ENCODE results near the gene HOXC4.

The HOXC4 gene

DNA sequence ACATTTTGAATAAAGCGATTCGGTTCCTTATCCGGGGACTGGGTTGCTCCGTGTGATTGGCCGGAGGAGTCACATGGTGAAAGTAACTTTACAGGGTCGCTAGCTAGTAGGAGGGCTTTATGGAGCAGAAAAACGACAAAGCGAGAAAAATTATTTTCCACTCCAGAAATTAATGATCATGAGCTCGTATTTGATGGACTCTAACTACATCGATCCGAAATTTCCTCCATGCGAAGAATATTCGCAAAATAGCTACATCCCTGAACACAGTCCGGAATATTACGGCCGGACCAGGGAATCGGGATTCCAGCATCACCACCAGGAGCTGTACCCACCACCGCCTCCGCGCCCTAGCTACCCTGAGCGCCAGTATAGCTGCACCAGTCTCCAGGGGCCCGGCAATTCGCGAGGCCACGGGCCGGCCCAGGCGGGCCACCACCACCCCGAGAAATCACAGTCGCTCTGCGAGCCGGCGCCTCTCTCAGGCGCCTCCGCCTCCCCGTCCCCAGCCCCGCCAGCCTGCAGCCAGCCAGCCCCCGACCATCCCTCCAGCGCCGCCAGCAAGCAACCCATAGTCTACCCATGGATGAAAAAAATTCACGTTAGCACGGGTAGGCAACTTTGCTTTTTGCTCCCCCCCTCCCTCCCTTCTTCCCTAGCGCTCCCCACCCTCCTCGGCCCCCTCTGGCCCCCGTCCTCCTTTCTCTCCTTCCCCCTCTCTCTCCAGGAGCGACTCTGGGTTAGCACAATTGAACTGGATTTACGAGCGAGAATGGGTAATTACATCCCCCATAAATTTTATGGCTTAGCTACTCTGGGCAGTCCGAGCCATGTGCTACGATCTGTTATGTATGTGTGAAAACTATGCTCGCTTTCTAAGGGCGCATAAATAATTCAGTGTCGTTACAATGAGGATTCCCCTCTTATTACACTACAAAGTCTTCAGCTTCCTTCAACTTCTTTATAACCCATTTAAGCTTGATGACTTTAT lies at the start of gene HOXC4:
TSS of gene HOXC4 (plus strand) at position 85 of the 991 bp plus-strand sequence. CDS start at position 173, 88 bp downstream.
- DNase-seq (ENCODE audit: insufficient read length, low spot score) (peak; percentile 70), FAIRE-seq (peak; percentile 69)
- TF ChIP-seq, protein P1, sequence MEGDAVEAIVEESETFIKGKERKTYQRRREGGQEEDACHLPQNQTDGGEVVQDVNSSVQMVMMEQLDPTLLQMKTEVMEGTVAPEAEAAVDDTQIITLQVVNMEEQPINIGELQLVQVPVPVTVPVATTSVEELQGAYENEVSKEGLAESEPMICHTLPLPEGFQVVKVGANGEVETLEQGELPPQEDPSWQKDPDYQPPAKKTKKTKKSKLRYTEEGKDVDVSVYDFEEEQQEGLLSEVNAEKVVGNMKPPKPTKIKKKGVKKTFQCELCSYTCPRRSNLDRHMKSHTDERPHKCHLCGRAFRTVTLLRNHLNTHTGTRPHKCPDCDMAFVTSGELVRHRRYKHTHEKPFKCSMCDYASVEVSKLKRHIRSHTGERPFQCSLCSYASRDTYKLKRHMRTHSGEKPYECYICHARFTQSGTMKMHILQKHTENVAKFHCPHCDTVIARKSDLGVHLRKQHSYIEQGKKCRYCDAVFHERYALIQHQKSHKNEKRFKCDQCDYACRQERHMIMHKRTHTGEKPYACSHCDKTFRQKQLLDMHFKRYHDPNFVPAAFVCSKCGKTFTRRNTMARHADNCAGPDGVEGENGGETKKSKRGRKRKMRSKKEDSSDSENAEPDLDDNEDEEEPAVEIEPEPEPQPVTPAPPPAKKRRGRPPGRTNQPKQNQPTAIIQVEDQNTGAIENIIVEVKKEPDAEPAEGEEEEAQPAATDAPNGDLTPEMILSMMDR (IDR thresholded peaks at IDR 0.05; ENCODE audit: insufficient read depth, missing control alignments): no peak

DNA sequence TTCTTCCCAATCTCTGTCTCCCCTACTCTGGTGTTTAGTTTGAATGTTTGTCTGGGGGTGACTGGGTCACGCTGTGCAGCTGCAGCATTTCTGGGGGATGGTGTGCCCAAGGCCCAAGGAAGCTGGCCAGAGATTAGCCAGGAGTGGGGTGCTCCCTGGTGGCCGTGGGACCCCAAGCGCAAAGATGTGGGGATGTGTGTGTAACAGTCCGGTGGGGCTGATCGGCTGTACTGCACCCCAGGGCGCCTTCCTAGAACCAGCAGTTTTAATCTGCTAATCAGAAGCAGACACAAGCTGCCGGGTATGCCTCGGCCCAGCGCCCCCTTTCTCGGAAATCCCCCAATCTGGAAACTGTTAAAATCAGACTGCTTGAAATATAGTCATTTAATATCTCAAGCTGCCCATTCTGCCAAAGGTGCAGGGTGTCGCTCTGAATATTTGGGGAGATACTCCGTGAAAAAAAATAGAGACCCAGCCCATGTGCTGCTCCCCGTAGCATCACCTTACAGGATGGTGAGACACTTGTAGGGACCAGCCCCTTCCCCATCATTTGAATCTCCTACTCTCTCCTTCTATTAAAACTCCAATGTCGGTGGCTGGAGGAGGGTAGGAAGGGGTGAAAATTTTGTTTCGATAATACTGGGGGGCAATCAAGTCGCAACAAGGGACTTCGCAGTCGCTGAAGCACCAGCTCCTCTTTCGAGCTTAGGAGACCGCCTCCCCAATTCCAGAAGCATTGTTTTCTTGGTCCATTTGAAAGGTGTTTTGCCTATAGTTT lies 49.4 kb upstream of the HOXC4 start:
- TF ChIP-seq, protein P1 (IDR thresholded peaks at IDR 0.05; ENCODE audit: insufficient read depth, missing control alignments): no peak
- DNase-seq (ENCODE audit: insufficient read length, low spot score) (no peak), FAIRE-seq (no peak)

DNA sequence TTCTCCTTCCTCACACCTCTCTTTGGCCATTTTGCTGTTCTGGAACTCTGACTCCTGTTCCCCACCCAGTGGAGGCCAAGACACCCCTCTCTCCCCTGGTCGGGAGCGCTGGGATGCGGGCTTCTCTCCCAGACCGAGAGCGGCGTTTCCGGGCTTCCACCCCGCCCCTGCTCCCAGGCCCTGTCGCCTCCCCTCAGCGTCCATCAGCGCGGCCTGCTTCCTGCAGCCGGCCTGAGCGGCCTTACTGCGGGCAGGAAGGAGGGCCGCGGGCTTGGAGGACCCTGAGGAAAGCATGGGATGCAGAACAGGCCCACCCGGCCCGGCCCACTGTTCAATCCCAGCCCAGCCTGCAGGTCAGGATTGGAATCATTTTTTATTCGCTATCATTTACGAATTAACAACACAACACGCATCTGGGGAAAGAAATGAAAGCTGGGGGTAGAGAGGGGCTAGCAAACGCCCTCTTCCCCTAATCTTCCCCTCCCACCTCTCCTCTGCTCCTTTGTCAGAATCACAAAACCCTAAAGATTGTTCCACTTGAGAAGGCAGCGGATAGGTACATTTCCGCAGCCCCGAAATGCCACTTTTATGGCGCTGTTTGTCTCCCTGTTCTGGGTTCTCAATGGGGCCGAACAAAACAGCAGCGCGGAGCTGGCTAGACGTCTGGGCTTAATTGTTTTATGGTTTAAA lies 48.6 kb upstream of the HOXC4 start:
- DNase-seq (ENCODE audit: insufficient read length, low spot score) (no peak), FAIRE-seq (no peak)
- TF ChIP-seq, protein P1 (IDR thresholded peaks at IDR 0.05; ENCODE audit: insufficient read depth, missing control alignments): no peak

DNA sequence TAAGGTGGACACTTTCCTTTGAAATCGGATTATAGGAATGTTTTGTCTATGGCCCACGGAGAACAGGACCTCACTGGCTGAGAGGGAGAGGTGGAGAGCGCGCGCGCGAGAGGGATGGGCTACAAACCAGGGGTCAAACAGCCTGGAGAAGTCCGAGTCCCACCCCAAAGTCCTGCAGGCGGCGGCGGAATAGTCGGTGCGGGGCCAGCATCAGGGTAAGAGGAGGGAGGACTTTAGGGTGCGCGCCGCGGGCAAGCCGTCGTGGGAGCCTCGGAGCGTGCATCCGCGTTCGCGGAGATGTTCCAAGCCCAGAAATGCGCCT lies 48.1 kb upstream of the HOXC4 start:
- FAIRE-seq: no peak
- TF ChIP-seq, protein P1 (IDR thresholded peaks at IDR 0.05; ENCODE audit: insufficient read depth, missing control alignments): no peak

DNA sequence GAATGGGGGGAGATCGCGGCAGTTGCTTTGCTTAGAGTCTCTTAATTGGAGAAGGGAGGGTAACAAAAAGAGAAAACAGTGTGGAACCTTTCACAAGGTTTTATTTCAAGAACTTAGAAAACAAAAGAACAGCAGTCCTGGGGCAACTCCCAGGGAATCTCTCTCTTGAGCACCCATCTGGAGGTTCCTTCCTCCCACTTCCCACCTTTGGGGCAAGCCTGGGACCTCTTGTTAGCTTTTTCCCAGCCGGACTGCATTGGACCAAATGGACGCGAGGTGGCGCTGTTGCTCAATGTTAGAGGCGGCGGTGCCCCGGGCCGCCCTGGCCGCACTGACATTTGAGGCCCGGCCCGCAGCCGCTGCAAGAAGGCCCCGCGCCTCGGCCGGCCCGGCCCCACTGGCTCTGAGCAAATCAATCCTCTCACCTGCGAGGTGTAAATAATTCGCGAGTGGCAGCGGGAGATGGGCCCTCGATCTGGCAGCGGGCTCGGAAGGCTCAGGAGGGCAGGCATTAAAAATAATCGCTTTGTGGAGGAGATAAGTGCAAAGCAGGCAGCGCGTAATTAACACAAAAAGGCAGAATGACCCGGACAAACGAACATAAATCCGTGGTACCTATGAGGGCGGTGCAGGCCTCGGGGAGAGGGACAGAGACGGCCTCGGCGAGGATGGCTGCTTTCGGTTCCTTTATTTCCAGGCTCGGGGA lies 47.6 kb upstream of the HOXC4 start:
- peak; percentile 68 for DNase-seq (ENCODE audit: insufficient read length, low spot score)
- TF ChIP-seq, protein P1 (IDR thresholded peaks at IDR 0.05; ENCODE audit: insufficient read depth, missing control alignments): peak; percentile 90
- no peak for FAIRE-seq

More for the DNA sequence above, 48.1 kb upstream of the HOXC4 start:
- no peak for DNase-seq (ENCODE audit: insufficient read length, low spot score)

DNA sequence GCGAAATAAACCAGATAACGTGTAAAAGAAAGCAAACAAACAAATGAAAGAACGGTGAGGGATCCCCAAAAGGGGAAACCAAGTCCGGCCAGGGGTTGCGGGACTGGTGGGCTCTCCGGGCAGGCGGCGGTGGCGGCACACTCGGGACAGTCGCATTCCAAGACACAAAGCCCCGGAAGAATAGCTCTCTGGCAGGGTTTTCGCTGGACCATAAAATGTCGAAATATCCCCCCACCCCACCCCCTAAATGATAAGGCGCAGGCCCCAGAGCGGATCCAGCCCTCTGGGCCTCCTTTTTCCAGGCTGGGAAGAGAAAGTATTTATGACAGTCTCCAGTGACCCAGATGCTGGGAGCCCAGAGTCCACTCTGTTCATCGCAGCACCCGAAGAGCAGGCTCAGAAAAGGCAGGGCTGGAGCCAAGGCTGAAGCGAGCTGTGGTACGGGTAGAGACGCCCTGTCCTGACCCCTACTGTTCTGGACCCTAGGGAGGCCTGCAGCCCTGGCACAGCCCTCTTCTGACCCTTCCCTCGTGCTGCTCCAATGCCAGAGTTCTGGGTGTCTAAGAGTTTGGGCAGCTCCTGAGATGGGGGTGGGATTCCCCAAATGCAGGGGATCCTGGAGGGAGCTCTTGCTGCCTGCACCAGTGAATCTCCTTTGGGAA lies 46.9 kb upstream of the HOXC4 start:
- TF ChIP-seq, protein P1 (IDR thresholded peaks at IDR 0.05; ENCODE audit: insufficient read depth, missing control alignments): no peak
- FAIRE-seq: no peak
- no peak for DNase-seq (ENCODE audit: insufficient read length, low spot score)
